Hepatocyte (in vitro differentiated cells): ENCODE data around the gene KCNQ5.

Experiments used
- EZH2 ChIP-seq: fragments of 200-600 bp; sonication (generic); IDR thresholded peaks from 2 replicates; pipeline ENCODE4 v1.6.1; 2016; ENCODE audit warnings: antibody characterized with exemption, mild to moderate bottlenecking, borderline replicate concordance
- TF ChIP-seq, protein P1 (sequence below): fragments of 200-600 bp; sonication (generic); IDR thresholded peaks from 2 replicates; pipeline ENCODE4 v1.5.1; 2016; ENCODE audit warnings: antibody characterized with exemption, mild to moderate bottlenecking; ENCODE audit not compliant: poor library complexity

DNA sequence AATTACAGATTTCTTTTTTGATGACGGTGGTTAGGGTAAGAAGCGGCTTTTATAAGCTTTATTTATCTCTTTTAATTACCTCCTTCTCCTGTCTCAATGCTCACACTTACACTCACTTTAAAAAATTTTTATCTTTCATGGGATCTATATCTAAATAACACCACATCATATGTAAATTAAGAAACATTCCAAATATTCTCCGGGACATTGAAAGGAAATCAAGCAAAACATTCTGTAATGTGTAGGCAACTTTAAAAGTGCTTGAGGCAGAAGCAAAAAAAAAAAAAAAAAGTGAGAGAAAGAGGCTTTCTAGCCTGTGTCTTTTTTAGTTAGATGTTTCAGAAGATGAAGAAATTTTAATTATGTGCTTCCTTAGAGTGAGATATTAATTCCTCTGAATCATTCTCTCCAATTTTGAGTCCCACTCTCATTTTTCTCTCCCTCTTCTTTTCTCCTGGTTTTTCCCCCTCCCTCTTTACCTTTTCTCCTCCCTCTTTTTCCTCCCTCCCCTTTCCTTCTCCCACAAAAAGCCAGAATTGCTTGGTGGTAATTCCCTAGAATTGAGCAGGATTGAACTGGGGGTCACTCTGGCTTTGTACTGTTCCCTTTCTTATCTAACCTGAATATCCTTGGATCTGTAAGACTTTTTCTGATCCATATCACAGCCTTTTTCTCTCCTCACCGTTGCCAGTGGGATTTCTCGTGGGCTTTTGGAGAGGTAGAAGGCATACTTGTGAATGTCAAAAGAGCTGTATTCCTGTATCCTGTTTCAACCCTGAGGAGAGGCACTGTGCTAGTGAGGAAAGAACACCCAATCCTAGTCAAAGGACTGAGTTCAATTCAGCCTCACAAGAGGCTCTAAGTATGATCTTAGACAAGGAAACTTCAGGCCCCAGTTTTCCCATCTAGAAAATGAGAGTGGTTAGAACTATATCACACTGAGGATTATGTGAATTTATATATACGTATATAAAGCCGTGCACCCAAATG lies 30.4 kb downstream of the KCNQ5 start:
- TF ChIP-seq, protein P1, sequence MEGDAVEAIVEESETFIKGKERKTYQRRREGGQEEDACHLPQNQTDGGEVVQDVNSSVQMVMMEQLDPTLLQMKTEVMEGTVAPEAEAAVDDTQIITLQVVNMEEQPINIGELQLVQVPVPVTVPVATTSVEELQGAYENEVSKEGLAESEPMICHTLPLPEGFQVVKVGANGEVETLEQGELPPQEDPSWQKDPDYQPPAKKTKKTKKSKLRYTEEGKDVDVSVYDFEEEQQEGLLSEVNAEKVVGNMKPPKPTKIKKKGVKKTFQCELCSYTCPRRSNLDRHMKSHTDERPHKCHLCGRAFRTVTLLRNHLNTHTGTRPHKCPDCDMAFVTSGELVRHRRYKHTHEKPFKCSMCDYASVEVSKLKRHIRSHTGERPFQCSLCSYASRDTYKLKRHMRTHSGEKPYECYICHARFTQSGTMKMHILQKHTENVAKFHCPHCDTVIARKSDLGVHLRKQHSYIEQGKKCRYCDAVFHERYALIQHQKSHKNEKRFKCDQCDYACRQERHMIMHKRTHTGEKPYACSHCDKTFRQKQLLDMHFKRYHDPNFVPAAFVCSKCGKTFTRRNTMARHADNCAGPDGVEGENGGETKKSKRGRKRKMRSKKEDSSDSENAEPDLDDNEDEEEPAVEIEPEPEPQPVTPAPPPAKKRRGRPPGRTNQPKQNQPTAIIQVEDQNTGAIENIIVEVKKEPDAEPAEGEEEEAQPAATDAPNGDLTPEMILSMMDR: no peak
- TF ChIP-seq EZH2: no peak
